Brain pericyte (primary cell): ENCODE results near the gene FMNL3.
"Not testable (repeated sequence)": the region's sequence is repeated elsewhere in the genome, so short reads cannot be mapped to it uniquely, and the experiment has no call there.

Experiments used
- DNase-seq: peaks from one replicate; pipeline ENCODE4 v3.0.0-alpha.2; 2012; ENCODE audit warnings: low read depth, low spot score

FMNL3 gene

DNA sequence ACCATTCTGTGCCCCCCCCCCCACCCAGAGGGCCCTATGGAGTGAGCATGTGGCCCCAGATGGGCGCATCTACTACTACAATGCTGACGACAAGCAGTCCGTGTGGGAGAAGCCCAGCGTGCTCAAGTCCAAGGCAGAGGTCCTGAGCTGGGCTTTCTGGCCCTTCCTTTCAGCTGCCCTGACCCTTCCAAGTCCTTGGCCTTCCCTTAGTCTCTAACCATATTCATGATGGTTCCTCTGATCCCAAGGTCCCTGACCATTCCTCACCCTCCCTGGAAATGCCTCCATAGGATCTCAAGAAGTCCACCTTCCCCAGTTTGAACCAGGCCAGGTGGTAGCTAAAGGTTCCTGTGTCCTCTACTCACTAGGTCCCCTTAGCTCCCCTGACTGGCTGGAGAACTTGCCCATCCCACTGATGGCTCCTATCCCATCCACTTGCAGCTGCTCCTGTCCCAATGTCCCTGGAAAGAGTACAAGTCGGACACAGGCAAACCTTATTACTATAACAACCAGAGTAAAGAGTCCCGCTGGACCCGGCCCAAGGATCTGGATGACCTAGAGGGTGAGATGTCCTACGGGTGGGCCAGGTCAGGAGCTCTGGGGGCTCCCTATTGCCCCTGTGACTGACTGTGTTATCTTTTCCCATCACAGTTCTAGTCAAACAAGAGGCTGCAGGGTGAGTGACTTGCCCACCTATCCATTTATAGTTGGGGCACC is 74.1 kb downstream of the FMNL3 start:
- DNase-seq, result no peak

GRCh38 chr12:49632401-49632800 is 74.8 kb downstream of the FMNL3 start:
- no peak for DNase-seq

GRCh38 chr12:49631336-49631907 is 75.8 kb downstream of the FMNL3 start:
- no peak for DNase-seq

- no peak for DNase-seq
Measured at GRCh38 chr12:49627752-49628360, 79.3 kb downstream of the FMNL3 start.

DNA sequence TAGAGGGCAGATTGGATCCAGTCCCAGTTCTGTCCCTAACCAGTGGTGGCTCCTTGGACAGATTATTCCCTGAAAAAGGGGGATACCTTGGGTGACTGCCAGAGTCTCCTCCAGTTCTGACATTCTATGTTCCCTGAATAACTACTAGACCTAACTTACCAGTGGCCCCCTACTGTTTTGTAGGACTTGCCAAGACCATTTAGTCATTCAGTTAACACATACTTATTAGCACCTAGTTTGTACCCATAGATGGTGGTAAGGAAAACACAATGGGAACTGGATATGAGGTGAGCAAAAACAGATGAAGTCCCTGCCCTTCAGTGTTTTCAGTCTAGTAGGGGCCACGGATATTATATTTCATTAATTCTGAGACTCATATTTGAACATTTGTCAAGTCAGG is 80.4 kb downstream of the FMNL3 start:
- no peak for DNase-seq

GRCh38 chr12:49626169-49626835 is 80.9 kb downstream of the FMNL3 start:
- DNase-seq, result no peak

DNA sequence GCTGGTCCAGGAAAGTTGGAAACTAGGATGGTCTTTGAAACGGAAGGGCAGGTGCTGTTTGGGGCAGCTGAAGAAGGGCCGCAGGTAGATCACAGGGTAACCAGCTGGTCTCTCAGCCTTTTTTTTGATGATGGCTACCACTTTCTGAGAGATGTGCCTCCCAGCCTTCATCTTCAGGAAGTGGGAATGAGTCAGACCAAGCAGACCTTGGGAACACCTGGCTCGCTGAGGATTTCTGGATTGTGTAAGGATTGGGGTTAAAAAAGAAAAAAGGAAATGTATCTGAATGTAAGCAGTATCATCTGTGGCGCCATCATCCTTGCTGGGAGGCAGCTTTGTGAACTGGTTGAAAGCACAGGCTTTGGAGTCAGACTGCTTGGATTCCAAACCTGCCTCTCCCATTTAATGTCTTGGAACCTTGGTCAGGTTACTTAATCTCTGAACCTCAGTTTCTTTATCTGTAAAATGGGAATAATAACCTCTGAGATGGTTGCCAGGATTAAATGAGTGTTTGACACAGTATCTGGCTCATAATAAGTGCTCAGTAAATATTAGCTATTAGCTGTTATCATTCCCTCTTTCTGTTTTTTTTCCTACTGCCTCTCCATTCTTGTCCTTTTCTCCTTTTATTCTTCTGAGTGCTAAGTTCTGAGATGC is 82.2 kb downstream of the FMNL3 start:
- DNase-seq, result no peak

DNA sequence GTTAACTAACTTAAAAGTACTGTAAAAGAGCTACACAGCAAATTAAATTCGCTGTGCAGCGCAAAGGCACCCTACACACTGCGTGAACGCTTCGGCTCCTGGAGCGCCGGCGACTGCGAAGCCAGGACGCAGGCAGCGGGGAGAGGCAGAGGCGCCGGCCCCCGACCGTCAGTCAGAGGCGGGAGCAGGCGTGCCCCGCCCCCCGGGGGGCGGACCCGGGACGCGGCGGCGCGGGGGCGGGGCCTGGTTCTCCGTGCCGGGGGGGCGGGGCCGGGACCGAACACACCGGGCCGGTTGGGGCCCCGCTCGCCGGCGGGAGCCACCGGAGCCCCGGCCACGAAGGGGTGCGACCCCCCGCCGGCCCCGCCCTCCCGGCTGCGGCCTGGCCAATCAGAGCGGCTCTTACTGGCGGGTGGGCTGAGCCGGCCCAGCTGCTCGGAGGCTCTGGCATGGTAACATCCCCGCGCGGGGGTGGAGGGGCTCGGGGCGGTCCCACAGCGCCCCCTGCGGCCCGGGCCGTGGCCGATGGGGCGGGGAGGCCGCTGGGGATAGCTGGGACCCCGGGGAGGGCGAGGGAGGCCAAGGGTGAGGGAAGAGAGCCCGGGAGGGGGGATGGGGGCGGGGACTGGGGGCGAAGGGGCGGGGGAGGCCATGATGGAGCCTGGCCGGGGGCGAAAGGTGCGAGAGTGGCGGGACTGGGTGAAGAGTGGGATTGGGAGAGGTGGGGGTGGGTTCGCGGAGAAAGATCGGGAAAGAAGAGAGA is 83.9 kb downstream of the FMNL3 start, which contains the start of gene PRPF40B:
TSS of gene PRPF40B (plus strand) at position 420 of the 763 bp plus-strand sequence. CDS start at position 450, 30 bp downstream.
- DNase-seq, result no peak

DNA sequence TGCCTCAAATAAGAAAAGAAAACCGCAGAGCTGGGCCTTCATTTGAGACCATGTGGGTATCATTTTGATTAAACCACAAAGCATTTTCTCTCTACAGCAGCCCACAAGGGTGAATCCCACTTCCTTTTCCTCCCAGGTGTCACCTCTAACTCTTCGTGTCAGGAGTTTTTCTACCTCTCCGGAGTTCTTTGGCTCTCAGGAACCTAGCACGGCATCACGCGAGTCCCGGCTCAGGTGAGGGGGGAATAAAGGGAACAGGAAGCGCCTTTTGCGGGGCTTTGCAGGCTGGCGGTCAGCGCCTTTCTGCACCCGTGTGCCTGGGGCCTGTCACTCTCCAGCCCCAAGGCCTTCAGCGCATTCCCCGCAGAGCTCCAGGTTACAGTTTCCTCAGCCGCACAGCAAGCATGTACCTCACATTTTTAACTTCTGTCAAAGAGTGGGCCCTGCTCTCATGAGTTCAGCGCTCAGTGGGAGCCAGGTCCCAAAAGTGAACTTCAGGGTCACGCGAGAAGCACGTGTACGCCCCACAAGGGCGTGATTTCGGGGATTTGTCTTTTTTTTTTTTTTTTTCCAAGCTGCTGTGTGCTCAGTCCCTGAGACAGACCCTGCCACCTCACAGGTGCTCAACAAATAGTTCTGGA is 84.6 kb downstream of the FMNL3 start:
- DNase-seq, result no peak

GRCh38 chr12:49621651-49622500 is 85.3 kb downstream of the FMNL3 start:
- DNase-seq, result no peak

GRCh38 chr12:49619286-49619685 is 87.9 kb downstream of the FMNL3 start:
- no peak for DNase-seq

GRCh38 chr12:49618576-49618975 is 88.6 kb downstream of the FMNL3 start:
- DNase-seq, result no peak

- no peak for DNase-seq
Measured at GRCh38 chr12:49616533-49617219, 90.5 kb downstream of the FMNL3 start.

DNA sequence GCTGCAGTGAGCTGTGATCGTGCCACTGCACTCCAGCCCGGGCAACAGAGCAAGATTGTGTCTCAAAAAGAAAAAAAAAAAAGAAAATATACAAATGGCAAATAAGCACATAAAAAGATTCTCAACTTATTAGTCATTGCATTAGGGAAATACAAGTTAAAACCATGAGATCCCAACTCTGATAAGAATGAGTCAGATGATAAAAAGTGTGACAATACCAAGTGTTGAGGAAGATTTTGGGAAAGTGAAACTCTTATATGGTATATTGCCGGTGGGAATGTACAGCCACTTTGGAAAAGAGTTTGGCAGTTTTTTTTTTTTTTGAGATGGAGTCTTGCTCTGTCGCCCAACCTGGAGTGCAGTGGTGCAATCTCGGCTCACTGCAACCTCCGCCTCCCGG is 91.5 kb downstream of the FMNL3 start:
- DNase-seq, result no peak

DNA sequence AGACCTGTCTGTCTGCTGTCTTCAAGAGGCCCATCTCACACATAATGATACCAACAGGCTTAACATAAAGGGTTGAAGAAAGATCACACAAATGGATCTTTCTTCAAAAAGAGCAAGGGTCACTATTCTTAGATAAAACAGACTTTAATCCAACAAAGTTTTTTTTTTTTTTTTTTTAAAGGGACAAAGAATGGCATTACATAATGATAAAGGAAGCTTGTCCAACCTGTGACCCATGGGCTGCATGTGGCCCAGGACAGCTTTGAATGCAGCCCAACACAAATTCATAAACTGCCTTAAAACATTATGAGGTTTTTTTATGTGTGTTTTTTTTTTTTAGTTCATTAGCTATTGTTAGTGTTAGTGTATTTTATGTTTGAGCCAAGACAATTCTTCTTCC is 95.0 kb downstream of the FMNL3 start:
- no peak for DNase-seq

DNA sequence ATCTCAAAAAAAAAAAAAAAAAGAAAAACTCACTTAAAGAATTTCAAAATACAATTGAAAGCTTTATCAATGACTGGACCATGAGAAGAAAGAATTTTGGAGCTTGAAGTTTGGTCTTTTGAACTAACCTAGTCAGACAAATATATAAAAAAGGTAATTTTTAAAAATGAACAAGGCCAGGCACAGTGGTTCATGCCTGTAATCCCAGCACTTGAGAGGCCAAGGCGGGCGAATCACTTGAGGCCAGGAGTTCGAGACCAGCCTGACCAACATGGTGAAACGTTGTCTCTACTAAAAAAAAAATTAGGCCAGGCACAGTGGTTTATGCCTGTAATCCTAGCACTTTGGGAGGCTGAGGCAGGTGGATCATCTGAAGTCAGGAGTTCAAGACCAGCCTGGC is 96.4 kb downstream of the FMNL3 start:
- DNase-seq, result not testable (repeated sequence)

GRCh38 chr12:49609875-49610154 is 97.4 kb downstream of the FMNL3 start:
- no peak for DNase-seq

DNA sequence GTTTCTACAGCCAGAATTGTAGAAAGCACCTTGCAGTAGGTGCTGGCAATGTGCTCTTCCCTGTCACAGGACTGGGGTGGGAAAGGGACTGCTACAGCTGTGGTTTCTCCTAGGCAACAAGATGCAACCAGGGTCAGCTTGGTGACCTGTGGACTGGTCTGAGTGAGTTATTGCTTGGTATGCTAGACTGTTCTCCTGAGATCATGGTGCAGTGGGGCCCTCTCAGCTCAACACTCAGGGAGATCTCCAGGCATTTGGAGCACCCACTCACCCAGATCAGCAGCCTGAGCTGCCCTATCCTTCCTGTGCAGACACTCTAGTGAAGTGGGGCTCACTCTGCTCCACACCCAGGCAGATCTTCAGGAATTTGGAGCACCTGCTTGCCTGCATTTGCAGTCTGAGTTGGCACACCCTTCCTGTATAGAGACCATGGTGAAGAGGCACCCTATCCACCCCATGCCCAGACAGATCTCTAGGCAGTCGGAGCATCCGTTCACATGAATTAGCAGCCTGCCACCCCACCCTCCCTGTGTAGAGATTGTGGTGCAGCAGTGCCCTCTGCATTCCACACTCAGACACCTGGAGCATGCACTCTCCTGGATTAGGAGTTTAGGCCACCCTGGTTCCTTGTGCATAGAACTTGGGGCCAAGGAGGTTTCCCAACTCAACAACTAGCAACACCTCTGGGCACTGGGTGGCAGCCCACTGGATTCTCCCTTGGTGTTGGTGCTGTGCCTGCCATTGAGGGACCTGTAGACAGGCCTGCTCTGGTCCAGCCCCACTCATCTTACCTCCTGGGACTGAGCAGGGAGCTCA is 97.9 kb downstream of the FMNL3 start:
- no peak for DNase-seq

DNA sequence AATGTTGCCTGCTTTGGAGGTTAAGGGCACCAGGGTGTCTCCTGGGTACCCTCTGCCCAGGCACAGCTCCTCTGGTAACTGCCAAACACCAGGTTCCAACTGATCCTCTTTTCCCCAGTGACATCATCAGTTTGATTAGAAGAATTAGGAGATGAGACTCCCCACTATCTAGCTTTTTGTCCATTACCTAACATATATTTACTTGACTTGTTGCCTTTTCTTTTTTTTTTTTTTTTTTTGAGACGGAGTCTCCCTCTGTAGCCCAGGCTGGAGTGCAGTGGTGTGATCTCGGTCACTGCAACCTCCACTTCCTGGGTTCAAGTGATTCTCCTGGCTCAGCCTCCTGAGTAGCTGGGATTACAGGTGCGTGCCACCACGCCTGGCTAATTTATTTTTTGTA is 101.7 kb downstream of the FMNL3 start, which contains the start of gene FAM186B:
TSS of gene FAM186B (minus strand) at position 101 of the 400 bp plus-strand sequence. CDS start 162 bp downstream, outside the sequence.
- not testable (repeated sequence) for DNase-seq
